AG04450 (cell line): ENCODE data around the gene STRN. TPM values are rescaled to one million over a fixed set of nuclear protein-coding genes. Genes with fewer than 3 reads are reported as not detected.

Experiments
- CTCF ChIA-PET: fragments of 300-600, 350-600 bp; formaldehyde crosslinking; extraction: SDS; loops from one replicate; lab custom pipeline; 2022; ENCODE audit warnings: antibody characterized with exemption, inconsistent platforms; lab: Charles Lee
- POLR2A ChIA-PET: fragments of 350-600 bp; formaldehyde crosslinking; extraction: SDS; loops from one replicate; lab custom pipeline; 2021; ENCODE audit warnings: antibody characterized with exemption, inconsistent platforms; lab: Yijun Ruan, JAX
- DNase-seq: peaks from one replicate; pipeline ENCODE4 v3.0.0-alpha.2; 2011; ENCODE audit warnings: low read depth, low spot score
- H3K27ac ChIP-seq: one replicate; pipeline ENCODE4 v1.5.1; 2012; ENCODE audit warnings: low read depth, low read length, control low read depth
- H3K27me3 ChIP-seq: one replicate; pipeline ENCODE4 v1.6.0; 2012; ENCODE audit warnings: low read length; ENCODE audit not compliant: control insufficient read depth, insufficient read depth
- H3K4me3 ChIP-seq: 2 replicates; pipeline ENCODE4 v1.5.1; 2011; ENCODE audit warnings: mild to moderate bottlenecking, low read depth, low read length, control low read depth
- H3K9me3 ChIP-seq: 2 replicates; pipeline ENCODE4 v1.5.1; 2012; ENCODE audit warnings: low read length; ENCODE audit not compliant: control insufficient read depth, insufficient read depth
- CTCF ChIP-seq: IDR thresholded peaks from 2 replicates; pipeline ENCODE4 v1.5.1; 2011; ENCODE audit warnings: low read depth, low read length, control low read depth, inconsistent platforms
- polyA plus RNA-seq: library from polyadenylated mRNA; depleted of rRNA; stranded (reverse); fragments of >200 nt; gene quantifications from 2 replicates; pipeline ENCODE4 v1.2.3, GENCODE V29; 2011

STRN gene
- polyA plus RNA-seq, 1 experiment, result 20.0 TPM

DNA sequence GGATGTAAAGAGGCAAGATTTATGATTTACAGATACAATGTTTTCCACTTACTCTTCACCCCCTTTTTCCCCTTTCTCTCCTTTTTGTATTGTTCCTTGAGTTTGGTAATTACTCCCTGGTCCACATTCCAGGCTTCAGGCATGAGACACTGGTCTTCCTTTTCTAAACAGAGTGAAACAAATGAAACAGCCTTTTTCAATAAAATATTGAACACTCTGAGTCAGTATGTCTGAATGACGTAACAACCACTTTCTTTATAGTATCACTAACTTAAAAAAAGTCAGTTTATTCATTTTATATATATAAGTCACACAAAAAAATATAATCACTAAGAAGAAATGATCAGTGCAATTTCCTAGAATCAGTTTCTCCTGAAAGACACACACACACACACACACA lies 79.7 kb downstream of the STRN start:
- no peak overlapping the region for H3K4me3 ChIP-seq
- ChIA-PET CTCF (no interaction called here), POLR2A (no interaction called here)
- no peak overlapping the region for H3K27ac ChIP-seq
- no peak for TF ChIP-seq CTCF
- no peak for DNase-seq
- H3K27me3 ChIP-seq, result no peaks in the 10 kb centered on the region
- no peaks in the 10 kb centered on the region for H3K9me3 ChIP-seq

- no peak for DNase-seq
- POLR2A ChIA-PET, result no interaction called here
- Histone ChIP-seq H3K9me3 (no peaks in the 10 kb centered on the region), H3K27me3 (no peaks in the 10 kb centered on the region), H3K4me3 (no peak overlapping the region), H3K27ac (no peak overlapping the region)
- CTCF ChIA-PET, result interaction anchor here (0.6 kb wide), 1 partner anchor 45 kb away, joined by 8 read pairs; no protein-coding TSS in a partner anchor
- no peak for TF ChIP-seq CTCF
Measured at GRCh38 chr2:36885605-36886004, 80.7 kb downstream of the STRN start.

- Histone ChIP-seq H3K4me3 (no peak overlapping the region), H3K27ac (no peak overlapping the region), H3K9me3 (no peaks in the 10 kb centered on the region), H3K27me3 (no peaks in the 10 kb centered on the region)
- CTCF ChIA-PET, result interaction anchor here (1.6 kb wide), 1 partner anchor 102 kb away, joined by 3 read pairs; no protein-coding TSS in a partner anchor
- no peak for TF ChIP-seq CTCF
- DNase-seq, result no peak
- POLR2A ChIA-PET, result no interaction called here
Measured at GRCh38 chr2:36882532-36882931, 83.8 kb downstream of the STRN start.

DNA sequence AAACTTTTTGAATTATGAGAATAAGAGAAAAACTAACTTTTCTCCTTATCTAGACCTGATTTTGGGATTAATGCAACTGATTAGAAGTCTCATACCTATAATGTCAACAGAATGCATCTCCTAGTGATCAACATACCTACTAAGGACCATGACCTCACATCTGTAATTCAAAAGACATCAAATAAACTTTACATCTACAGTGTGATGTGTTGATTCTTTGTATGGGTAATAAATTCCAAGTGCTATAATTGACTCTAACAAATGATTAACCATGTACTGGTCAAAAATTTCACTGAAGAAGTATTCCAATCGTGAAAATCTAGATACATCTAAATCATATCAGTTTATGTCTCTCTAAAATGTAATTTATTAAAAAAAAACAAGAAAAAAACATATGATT lies 84.5 kb downstream of the STRN start:
- no peak for TF ChIP-seq CTCF
- no peaks in the 10 kb centered on the region for H3K27me3 ChIP-seq
- H3K27ac ChIP-seq, result no peak overlapping the region
- no peak for DNase-seq
- no peak overlapping the region for H3K4me3 ChIP-seq
- H3K9me3 ChIP-seq, result no peaks in the 10 kb centered on the region
- POLR2A ChIA-PET, result no interaction called here
- CTCF ChIA-PET, result no interaction called here

- ChIA-PET POLR2A (no interaction called here), CTCF (no interaction called here)
- no peak overlapping the region for H3K27ac ChIP-seq
- H3K4me3 ChIP-seq, result no peak overlapping the region
- no peaks in the 10 kb centered on the region for H3K27me3 ChIP-seq
- peaks cover 8% of the 10 kb centered on the region; the same call in 1 of the 2 replicates for H3K9me3 ChIP-seq
- TF ChIP-seq CTCF, result no peak
- DNase-seq, result no peak
Measured at GRCh38 chr2:36878429-36878828, 87.9 kb downstream of the STRN start.
